ENCODE measurements around the gene CKS1B. TPM values are rescaled to one million over a fixed set of nuclear protein-coding genes. Genes with fewer than 3 reads are reported as not detected.

The CKS1B gene
- total RNA-seq, 1 experiment from 2014 or later: 225 TPM

Small RNAs within 50 kb of the gene (small RNA-seq; reads per million reads assigned to genes)
- not detected for gene MIR4258
- gene RF00017: not detected

Other genes starting within 250 kb of the CKS1B start
- gene KCNN3, start 104.4 kb upstream of the CKS1B start, total RNA-seq (2014; rRNA removed; shearing (Covaris generic); ENCODE audit: low replicate concordance): 50.0 and 68.2 TPM in 2 replicates
- gene PMVK, start 38.0 kb upstream of the CKS1B start, total RNA-seq (2014; rRNA removed; shearing (Covaris generic); ENCODE audit: low replicate concordance): 11.1 and 14.1 TPM in 2 replicates
- gene PBXIP1, start 18.6 kb upstream of the CKS1B start, total RNA-seq (2014; rRNA removed; shearing (Covaris generic); ENCODE audit: low replicate concordance): 26.1 and 55.8 TPM in 2 replicates
- gene PYGO2, start 12.9 kb upstream of the CKS1B start, total RNA-seq (2014; rRNA removed; shearing (Covaris generic); ENCODE audit: low replicate concordance): 37.3 and 44.4 TPM in 2 replicates
- gene SHC1, start 3.9 kb upstream of the CKS1B start, total RNA-seq (2014; rRNA removed; shearing (Covaris generic); ENCODE audit: low replicate concordance): 27.8 and 35.3 TPM in 2 replicates
- gene FLAD1, start 8.7 kb downstream of the CKS1B start, total RNA-seq (2014; rRNA removed; shearing (Covaris generic); ENCODE audit: low replicate concordance): 48.7 and 57.3 TPM in 2 replicates
- 2.6 TPM in 1 of 2 replicates, not detected in the other for gene LENEP, start 18.9 kb downstream of the CKS1B start, total RNA-seq (2014; rRNA removed; shearing (Covaris generic); ENCODE audit: low replicate concordance)
- 17.1 and 31.0 TPM in 2 replicates for gene ZBTB7B, start 28.1 kb downstream of the CKS1B start, total RNA-seq (2014; rRNA removed; shearing (Covaris generic); ENCODE audit: low replicate concordance)
- 1.3 and 3.5 TPM in 2 replicates for gene DCST2, start 59.1 kb downstream of the CKS1B start, total RNA-seq (2014; rRNA removed; shearing (Covaris generic); ENCODE audit: low replicate concordance)
- gene DCST1, start 59.1 kb downstream of the CKS1B start, total RNA-seq (2014; rRNA removed; shearing (Covaris generic); ENCODE audit: low replicate concordance): not detected in 2 replicates
- 33.6 and 50.0 TPM in 2 replicates for gene ADAM15, start 76.6 kb downstream of the CKS1B start, total RNA-seq (2014; rRNA removed; shearing (Covaris generic); ENCODE audit: low replicate concordance)
- gene EFNA4, start 89.1 kb downstream of the CKS1B start, total RNA-seq (2014; rRNA removed; shearing (Covaris generic); ENCODE audit: low replicate concordance): 10.4 and 14.5 TPM in 2 replicates
- 12.2 and 15.7 TPM in 2 replicates for gene EFNA3, start 104.2 kb downstream of the CKS1B start, total RNA-seq (2014; rRNA removed; shearing (Covaris generic); ENCODE audit: low replicate concordance)
- not detected in 2 replicates for gene EFNA1, start 153.2 kb downstream of the CKS1B start, total RNA-seq (2014; rRNA removed; shearing (Covaris generic); ENCODE audit: low replicate concordance)
- 47.8 and 56.5 TPM in 2 replicates for gene SLC50A1, start 161.2 kb downstream of the CKS1B start, total RNA-seq (2014; rRNA removed; shearing (Covaris generic); ENCODE audit: low replicate concordance)
- gene DPM3, start 165.8 kb downstream of the CKS1B start, total RNA-seq (2014; rRNA removed; shearing (Covaris generic); ENCODE audit: low replicate concordance): 22.2 and 33.2 TPM in 2 replicates
- 237 and 400 TPM in 2 replicates for gene KRTCAP2, start 198.6 kb downstream of the CKS1B start, total RNA-seq (2014; rRNA removed; shearing (Covaris generic); ENCODE audit: low replicate concordance)
- gene TRIM46, start 199.2 kb downstream of the CKS1B start, total RNA-seq (2014; rRNA removed; shearing (Covaris generic); ENCODE audit: low replicate concordance): 5.1 and 19.2 TPM in 2 replicates
- gene THBS3, start 233.2 kb downstream of the CKS1B start, total RNA-seq (2014; rRNA removed; shearing (Covaris generic); ENCODE audit: low replicate concordance): 11.9 and 18.7 TPM in 2 replicates
- gene MTX1, start 234.0 kb downstream of the CKS1B start, total RNA-seq (2014; rRNA removed; shearing (Covaris generic); ENCODE audit: low replicate concordance): 49.5 and 56.9 TPM in 2 replicates